Measurements from ENCODE around the gene TSHR. TPM values are rescaled to one million over a fixed set of nuclear protein-coding genes. Genes with fewer than 3 reads are reported as not detected.
A peak's percentile ranks its signal among the peaks of the same experiment; 100 is the strongest.

The TSHR gene
- total RNA-seq, 1 donor from 2014 or later, result not detected

- no peak for DNase-seq (ENCODE audit: low spot score)
Observed at GRCh38 chr14:81133400-81133799, 178.0 kb downstream of the TSHR start.

- no peak for DNase-seq (ENCODE audit: low spot score)
Observed at GRCh38 chr14:81137316-81137715, 181.9 kb downstream of the TSHR start.

- DNase-seq (ENCODE audit: low spot score), result no peak
Observed at GRCh38 chr14:81138429-81138828, 183.0 kb downstream of the TSHR start.

- no peak for DNase-seq (ENCODE audit: low spot score)
Observed at GRCh38 chr14:81141426-81141825, 186.0 kb downstream of the TSHR start.

- no peak for DNase-seq (ENCODE audit: low spot score)
Observed at GRCh38 chr14:81143793-81144192, 188.4 kb downstream of the TSHR start.

GRCh38 chr14:81144824-81145603 is 189.6 kb downstream of the TSHR start:
- DNase-seq (ENCODE audit: low spot score), result no peak

- no peak for DNase-seq (ENCODE audit: low spot score)
Observed at GRCh38 chr14:81147140-81147897, 191.9 kb downstream of the TSHR start.

- no peak for DNase-seq (ENCODE audit: low spot score)
Observed at GRCh38 chr14:81148635-81149034, 193.2 kb downstream of the TSHR start.

GRCh38 chr14:81153187-81153586 is 197.8 kb downstream of the TSHR start:
- no peak for DNase-seq (ENCODE audit: low spot score)

- no peak for DNase-seq (ENCODE audit: low spot score)
Observed at GRCh38 chr14:81157431-81157830, 202.0 kb downstream of the TSHR start.

- DNase-seq (ENCODE audit: low spot score), result no peak
Observed at GRCh38 chr14:81161088-81161487, 205.7 kb downstream of the TSHR start.

GRCh38 chr14:81161749-81162148 is 206.3 kb downstream of the TSHR start:
- no peak for DNase-seq (ENCODE audit: low spot score)

- DNase-seq (ENCODE audit: low spot score), result no peak
Observed at GRCh38 chr14:81162941-81163340, 207.5 kb downstream of the TSHR start.

- DNase-seq (ENCODE audit: low spot score), result peak; percentile 63
Observed at GRCh38 chr14:81164167-81164774, 208.8 kb downstream of the TSHR start.

GRCh38 chr14:81165188-81165587 is 209.8 kb downstream of the TSHR start:
- no peak for DNase-seq (ENCODE audit: low spot score)

GRCh38 chr14:81166121-81166520 is 210.7 kb downstream of the TSHR start:
- no peak for DNase-seq (ENCODE audit: low spot score)

GRCh38 chr14:81169267-81169666 is 213.8 kb downstream of the TSHR start:
- DNase-seq (ENCODE audit: low spot score), result no peak

GRCh38 chr14:81169711-81170103 is 214.3 kb downstream of the TSHR start:
- DNase-seq (ENCODE audit: low spot score), result peak; percentile 55

GRCh38 chr14:81170104-81170828 is 214.8 kb downstream of the TSHR start:
- peak; percentile 92 for DNase-seq (ENCODE audit: low spot score)

GRCh38 chr14:81170829-81171195 is 215.4 kb downstream of the TSHR start:
- no peak for DNase-seq (ENCODE audit: low spot score)

- DNase-seq (ENCODE audit: low spot score), result no peak
Observed at GRCh38 chr14:81172353-81172752, 216.9 kb downstream of the TSHR start.

- no peak for DNase-seq (ENCODE audit: low spot score)
Observed at GRCh38 chr14:81172881-81173280, 217.5 kb downstream of the TSHR start.
